ENCODE results near the gene PTPRZ1.

The PTPRZ1 gene

DNA sequence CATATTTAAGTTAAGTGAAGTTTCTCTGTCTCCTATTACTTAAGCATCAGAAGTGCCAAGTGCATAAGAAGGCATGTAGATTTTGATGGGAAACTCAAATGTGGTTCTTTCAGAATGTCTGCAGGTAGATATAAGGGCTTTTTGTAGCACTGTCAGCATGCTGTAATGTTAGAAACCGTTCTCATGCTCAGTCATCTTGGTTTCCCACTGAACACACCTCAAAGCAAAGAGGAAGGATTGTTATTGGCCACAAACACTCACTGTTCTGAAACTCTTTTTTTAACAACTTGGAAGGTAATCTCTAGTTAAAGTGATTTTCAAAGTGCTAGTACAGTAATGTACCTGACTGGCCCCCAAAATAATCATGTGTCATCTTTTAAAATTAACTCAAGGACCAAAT lies 145.1 kb downstream of the PTPRZ1 start:
- Histone ChIP-seq H3K27me3 (replicated peaks) (no peaks in the 10 kb centered on the region), H3K36me3 (replicated peaks) (no peaks in the 10 kb centered on the region), H3K4me3 (ENCODE audit: low read depth, low read length) (no peak overlapping the region), H3K27ac (no peak overlapping the region)
- TF ChIP-seq, protein P1, sequence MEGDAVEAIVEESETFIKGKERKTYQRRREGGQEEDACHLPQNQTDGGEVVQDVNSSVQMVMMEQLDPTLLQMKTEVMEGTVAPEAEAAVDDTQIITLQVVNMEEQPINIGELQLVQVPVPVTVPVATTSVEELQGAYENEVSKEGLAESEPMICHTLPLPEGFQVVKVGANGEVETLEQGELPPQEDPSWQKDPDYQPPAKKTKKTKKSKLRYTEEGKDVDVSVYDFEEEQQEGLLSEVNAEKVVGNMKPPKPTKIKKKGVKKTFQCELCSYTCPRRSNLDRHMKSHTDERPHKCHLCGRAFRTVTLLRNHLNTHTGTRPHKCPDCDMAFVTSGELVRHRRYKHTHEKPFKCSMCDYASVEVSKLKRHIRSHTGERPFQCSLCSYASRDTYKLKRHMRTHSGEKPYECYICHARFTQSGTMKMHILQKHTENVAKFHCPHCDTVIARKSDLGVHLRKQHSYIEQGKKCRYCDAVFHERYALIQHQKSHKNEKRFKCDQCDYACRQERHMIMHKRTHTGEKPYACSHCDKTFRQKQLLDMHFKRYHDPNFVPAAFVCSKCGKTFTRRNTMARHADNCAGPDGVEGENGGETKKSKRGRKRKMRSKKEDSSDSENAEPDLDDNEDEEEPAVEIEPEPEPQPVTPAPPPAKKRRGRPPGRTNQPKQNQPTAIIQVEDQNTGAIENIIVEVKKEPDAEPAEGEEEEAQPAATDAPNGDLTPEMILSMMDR (IDR thresholded peaks at IDR 0.05; ENCODE audit: low read depth, low read length, missing control alignments): no peak
- DNase-seq: no peak
- in situ Hi-C loops (cut with HindIII; ENCODE audit: low pct_ligation_motif_present, low sequenced_read_pairs): no loop called here

DNA sequence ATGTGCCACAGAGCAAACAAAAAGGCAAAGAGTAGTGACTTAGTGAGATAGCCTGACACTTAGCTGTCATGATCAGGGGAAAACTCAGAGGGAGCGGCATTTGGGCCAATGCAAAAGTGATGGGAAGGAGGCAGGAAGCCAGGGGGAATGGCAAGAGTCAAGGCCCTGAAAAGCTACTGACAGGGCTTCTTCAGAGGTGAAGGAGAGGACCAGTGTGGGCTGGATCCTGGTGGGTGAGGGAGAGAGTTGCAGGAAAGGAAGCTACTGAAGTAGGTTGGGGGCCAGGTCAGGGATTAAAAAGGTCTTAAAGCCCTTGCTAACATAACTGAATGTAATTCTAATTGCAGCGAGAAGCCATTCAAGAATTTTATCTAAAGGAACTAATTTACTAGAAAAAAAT lies 154.1 kb downstream of the PTPRZ1 start:
- in situ Hi-C loops (cut with HindIII; ENCODE audit: low pct_ligation_motif_present, low sequenced_read_pairs): no loop called here
- no peak overlapping the region for H3K4me3 ChIP-seq (ENCODE audit: low read depth, low read length)
- no peaks in the 10 kb centered on the region for H3K27me3 ChIP-seq (replicated peaks)
- H3K36me3 ChIP-seq (replicated peaks): no peaks in the 10 kb centered on the region
- H3K27ac ChIP-seq: no peak overlapping the region
- TF ChIP-seq, protein P1 (IDR thresholded peaks at IDR 0.05; ENCODE audit: low read depth, low read length, missing control alignments): no peak
- no peak for DNase-seq

DNA sequence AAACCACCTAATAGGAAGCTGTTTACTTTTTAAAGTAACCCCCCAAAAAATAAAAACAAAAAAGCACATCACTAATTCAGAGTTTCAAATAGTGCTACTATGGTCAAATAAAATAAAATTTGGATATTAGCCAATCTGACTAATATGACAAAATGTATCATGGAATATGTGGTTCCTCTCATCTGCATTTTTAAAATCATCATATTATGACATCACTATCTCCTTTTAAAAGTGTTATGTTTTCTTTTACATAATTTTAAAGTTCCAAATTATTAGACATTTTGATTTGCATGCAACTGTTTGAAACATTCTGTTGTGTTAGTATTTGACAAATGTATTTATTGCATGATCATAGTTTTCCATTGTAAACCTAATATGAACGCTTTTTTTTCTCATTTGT lies 160.7 kb downstream of the PTPRZ1 start:
- no peaks in the 10 kb centered on the region for H3K36me3 ChIP-seq (replicated peaks)
- TF ChIP-seq, protein P1 (IDR thresholded peaks at IDR 0.05; ENCODE audit: low read depth, low read length, missing control alignments): no peak
- in situ Hi-C loops (cut with HindIII; ENCODE audit: low pct_ligation_motif_present, low sequenced_read_pairs): no loop called here

DNA sequence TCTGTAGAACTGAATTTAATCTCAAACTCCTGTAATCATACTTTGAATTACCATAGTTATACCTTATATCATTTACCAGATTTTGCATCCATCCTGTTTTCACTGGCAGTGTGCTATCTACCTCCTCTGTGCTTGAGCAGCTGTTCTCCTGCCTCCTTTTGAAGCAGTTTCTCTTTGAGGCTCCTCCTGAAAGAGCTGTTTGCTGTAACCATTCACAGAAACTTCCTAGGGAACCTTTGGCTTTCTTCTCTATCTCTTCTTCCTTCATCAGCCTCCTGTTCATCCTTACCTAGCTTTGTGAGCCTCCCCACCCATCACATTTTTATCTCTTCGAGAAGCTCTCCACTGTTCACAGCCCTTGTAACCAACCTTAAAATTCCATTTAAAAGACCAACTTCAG lies 162.9 kb downstream of the PTPRZ1 start:
- H3K27ac ChIP-seq: no peak overlapping the region
- in situ Hi-C loops (cut with HindIII; ENCODE audit: low pct_ligation_motif_present, low sequenced_read_pairs): no loop called here
- H3K27me3 ChIP-seq (replicated peaks): no peaks in the 10 kb centered on the region
- TF ChIP-seq, protein P1 (IDR thresholded peaks at IDR 0.05; ENCODE audit: low read depth, low read length, missing control alignments): no peak
- DNase-seq: no peak
- H3K36me3 ChIP-seq (replicated peaks): no peaks in the 10 kb centered on the region
- no peak overlapping the region for H3K4me3 ChIP-seq (ENCODE audit: low read depth, low read length)

More for the DNA sequence above, 160.7 kb downstream of the PTPRZ1 start:
- no peak for DNase-seq
- Histone ChIP-seq H3K4me3 (ENCODE audit: low read depth, low read length) (no peak overlapping the region), H3K27me3 (replicated peaks) (no peaks in the 10 kb centered on the region), H3K27ac (no peak overlapping the region)

DNA sequence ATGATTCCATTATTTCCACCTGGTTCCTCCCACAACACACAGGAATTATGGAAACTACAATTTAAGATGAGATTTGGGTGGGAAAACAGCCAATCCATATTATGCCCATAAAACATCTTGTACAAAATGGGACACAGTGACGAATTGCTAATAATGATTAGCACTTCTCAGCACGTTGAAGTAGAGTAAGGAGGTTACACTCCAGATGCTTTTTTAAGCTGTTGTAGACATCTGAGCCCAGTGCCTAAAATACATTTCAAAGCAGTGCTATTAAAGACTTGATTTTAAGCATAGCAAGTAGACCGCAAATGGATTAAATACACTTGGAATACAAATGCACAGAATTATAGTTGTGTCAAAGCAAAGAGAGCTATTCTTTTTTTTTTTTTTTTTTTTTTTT lies 165.2 kb downstream of the PTPRZ1 start:
- TF ChIP-seq, protein P1 (IDR thresholded peaks at IDR 0.05; ENCODE audit: low read depth, low read length, missing control alignments): no peak
- H3K27ac ChIP-seq: no peak overlapping the region
- no peak for DNase-seq
- H3K4me3 ChIP-seq (ENCODE audit: low read depth, low read length): no peak overlapping the region
- in situ Hi-C loops (cut with HindIII; ENCODE audit: low pct_ligation_motif_present, low sequenced_read_pairs): no loop called here
- no peaks in the 10 kb centered on the region for H3K36me3 ChIP-seq (replicated peaks)
- H3K27me3 ChIP-seq (replicated peaks): no peaks in the 10 kb centered on the region

DNA sequence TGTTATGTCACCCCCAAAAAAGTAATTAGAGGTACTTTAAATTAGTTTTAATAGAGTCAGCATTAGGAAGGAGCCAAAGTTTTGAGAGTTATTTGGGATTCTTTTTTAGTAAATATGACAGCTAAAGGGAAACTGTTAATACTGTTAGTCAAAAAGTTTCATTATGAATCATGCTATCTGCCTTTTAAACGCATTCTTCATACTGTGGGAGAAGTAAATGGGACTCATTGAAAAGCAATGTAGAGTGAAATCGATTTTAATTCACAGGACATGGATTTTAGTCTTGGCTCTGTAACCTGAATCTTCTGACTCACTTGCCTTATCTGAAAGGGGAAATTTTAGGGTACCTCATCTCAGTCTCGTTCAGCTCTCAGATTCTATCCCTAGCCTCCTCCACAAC lies 165.9 kb downstream of the PTPRZ1 start:
- DNase-seq: no peak
- H3K36me3 ChIP-seq (replicated peaks): no peaks in the 10 kb centered on the region
- TF ChIP-seq, protein P1 (IDR thresholded peaks at IDR 0.05; ENCODE audit: low read depth, low read length, missing control alignments): no peak
- no peak overlapping the region for H3K4me3 ChIP-seq (ENCODE audit: low read depth, low read length)
- no peaks in the 10 kb centered on the region for H3K27me3 ChIP-seq (replicated peaks)
- H3K27ac ChIP-seq: no peak overlapping the region
- in situ Hi-C loops (cut with HindIII; ENCODE audit: low pct_ligation_motif_present, low sequenced_read_pairs): no loop called here
